GM19468 (cell line): ENCODE results near the gene TUT4.

ENCODE experiments used
- ATAC-seq: cut with Tn5 transposase; IDR thresholded peaks from one replicate; pipeline ENCODE4 v1.9.1; 2021; ENCODE audit warnings: mild to moderate bottlenecking, moderate library complexity, moderate number of reproducible peaks; ENCODE audit not compliant: unreplicated experiment; ENCODE audit errors: extremely low read depth

TUT4 gene

GRCh38 chr1:52534928-52535764, 17.7 kb downstream of the TUT4 start:
- no peak for ATAC-seq

GRCh38 chr1:52533713-52534112, 19.2 kb downstream of the TUT4 start:
- ATAC-seq: no peak

GRCh38 chr1:52532731-52533327, 20.1 kb downstream of the TUT4 start:
- ATAC-seq: no peak

- ATAC-seq: no peak
These were observed 20.6 kb downstream of the TUT4 start for GRCh38 chr1:52532247-52532646.

GRCh38 chr1:52531249-52531872, 21.5 kb downstream of the TUT4 start:
- ATAC-seq: no peak

- no peak for ATAC-seq
These were observed 22.2 kb downstream of the TUT4 start for GRCh38 chr1:52530563-52531144.

GRCh38 chr1:52523376-52523775, 29.5 kb downstream of the TUT4 start:
- ATAC-seq: no peak

- no peak for ATAC-seq
These were observed 32.7 kb downstream of the TUT4 start for GRCh38 chr1:52520148-52520547.

- ATAC-seq: no peak
These were observed 33.9 kb downstream of the TUT4 start for GRCh38 chr1:52518962-52519361.

- ATAC-seq: no peak
These were observed 40.9 kb downstream of the TUT4 start for GRCh38 chr1:52511851-52512615.

- no peak for ATAC-seq
These were observed 41.5 kb downstream of the TUT4 start for GRCh38 chr1:52511439-52511838.

GRCh38 chr1:52506920-52507546, 45.9 kb downstream of the TUT4 start:
- ATAC-seq: no peak

- ATAC-seq: no peak
These were observed 46.5 kb downstream of the TUT4 start for GRCh38 chr1:52506349-52506748.

GRCh38 chr1:52504720-52505119, 48.2 kb downstream of the TUT4 start:
- ATAC-seq: no peak

- ATAC-seq: no peak
These were observed 49.2 kb downstream of the TUT4 start for GRCh38 chr1:52503706-52504105.

GRCh38 chr1:52502789-52503188, 50.1 kb downstream of the TUT4 start:
- ATAC-seq: no peak

GRCh38 chr1:52487632-52488031, 65.3 kb downstream of the TUT4 start:
- ATAC-seq: no peak

- ATAC-seq: no peak
These were observed 70.4 kb downstream of the TUT4 start for GRCh38 chr1:52482326-52483004.

- no peak for ATAC-seq
These were observed 73.8 kb downstream of the TUT4 start for GRCh38 chr1:52479076-52479475.
